Measurements from ENCODE around the gene F7.

DNA sequence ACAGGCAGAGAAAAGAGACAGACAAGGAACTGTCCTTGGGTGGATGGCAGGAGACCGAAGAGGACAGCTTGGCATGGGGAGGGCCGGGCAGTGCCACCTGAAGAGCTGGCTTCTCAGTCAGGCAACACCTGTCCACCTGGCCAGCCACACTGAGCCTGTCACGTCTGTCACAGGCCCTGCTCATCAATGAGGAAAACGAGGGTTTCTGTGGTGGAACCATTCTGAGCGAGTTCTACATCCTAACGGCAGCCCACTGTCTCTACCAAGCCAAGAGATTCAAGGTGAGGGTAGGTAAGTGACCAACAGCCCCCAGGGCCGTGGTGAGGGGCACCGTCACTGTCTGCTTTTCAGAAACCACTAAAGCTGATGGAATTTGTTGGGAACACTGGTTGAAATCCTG is 41.6 kb downstream of the F7 start:
- no peak for TF ChIP-seq POLR2A (IDR thresholded peaks at IDR 0.05; ENCODE audit: low read depth, low read length)
- no peak for TF ChIP-seq POLR2AphosphoS5 (IDR thresholded peaks at IDR 0.05; ENCODE audit: low read depth, low read length)
